ENCODE measurements around the gene GYPB.
"Not testable (repeated sequence)": the region's sequence is repeated elsewhere in the genome, so short reads cannot be mapped to it uniquely, and the experiment has no call there.

GYPB gene

GRCh38 chr4:143986180-143986579 lies 33.0 kb downstream of the GYPB start:
- in situ Hi-C loops (cut with HindIII; ENCODE audit: low pct_unique_long_range_greater_than_20kb, low sequenced_read_pairs): no loop called here
- TF ChIP-seq JUND (IDR thresholded peaks at IDR 0.05; ENCODE audit: low read depth): no peak
- DNase-seq (ENCODE audit: low read depth in 1 of 2, low spot score in 1 of 2): no peak

GRCh38 chr4:143980776-143981175 lies 38.4 kb downstream of the GYPB start:
- in situ Hi-C loops (cut with HindIII; ENCODE audit: low pct_unique_long_range_greater_than_20kb, low sequenced_read_pairs): not testable (repeated sequence)
- DNase-seq (ENCODE audit: low read depth in 1 of 2, low spot score in 1 of 2): peak in 1 of 2 experiments; percentile 15

GRCh38 chr4:143975527-143975926 lies 43.7 kb downstream of the GYPB start:
- DNase-seq (ENCODE audit: low read depth in 1 of 2, low spot score in 1 of 2); in situ Hi-C loops (cut with HindIII; ENCODE audit: low pct_unique_long_range_greater_than_20kb, low sequenced_read_pairs): not testable (repeated sequence)

GRCh38 chr4:143974021-143974420 lies 45.2 kb downstream of the GYPB start:
- DNase-seq (ENCODE audit: low read depth in 1 of 2, low spot score in 1 of 2); in situ Hi-C loops (cut with HindIII; ENCODE audit: low pct_unique_long_range_greater_than_20kb, low sequenced_read_pairs): not testable (repeated sequence)

- in situ Hi-C loops (cut with HindIII; ENCODE audit: low pct_unique_long_range_greater_than_20kb, low sequenced_read_pairs): no loop called here
- DNase-seq (ENCODE audit: low read depth in 1 of 2, low spot score in 1 of 2): no peak
- TF ChIP-seq JUND (IDR thresholded peaks at IDR 0.05; ENCODE audit: low read depth): no peak
Measured at GRCh38 chr4:143961075-143961474, 58.1 kb downstream of the GYPB start.

- in situ Hi-C loops (cut with HindIII; ENCODE audit: low pct_unique_long_range_greater_than_20kb, low sequenced_read_pairs): not testable (repeated sequence)
Measured at GRCh38 chr4:143955306-143955705, 63.9 kb downstream of the GYPB start.

GRCh38 chr4:143951458-143951972 lies 67.7 kb downstream of the GYPB start:
- in situ Hi-C loops (cut with HindIII; ENCODE audit: low pct_unique_long_range_greater_than_20kb, low sequenced_read_pairs); DNase-seq (ENCODE audit: low read depth in 1 of 2, low spot score in 1 of 2): not testable (repeated sequence)

More at GRCh38 chr4:143955306-143955705, 63.9 kb downstream of the GYPB start:
- not testable (repeated sequence) for DNase-seq (ENCODE audit: low read depth in 1 of 2, low spot score in 1 of 2)

- DNase-seq (ENCODE audit: low read depth in 1 of 2, low spot score in 1 of 2); in situ Hi-C loops (cut with HindIII; ENCODE audit: low pct_unique_long_range_greater_than_20kb, low sequenced_read_pairs): not testable (repeated sequence)
Measured at GRCh38 chr4:143950967-143951366, 68.2 kb downstream of the GYPB start.

GRCh38 chr4:143950185-143950584 lies 69.0 kb downstream of the GYPB start:
- in situ Hi-C loops (cut with HindIII; ENCODE audit: low pct_unique_long_range_greater_than_20kb, low sequenced_read_pairs); DNase-seq (ENCODE audit: low read depth in 1 of 2, low spot score in 1 of 2): not testable (repeated sequence)

- DNase-seq (ENCODE audit: low read depth in 1 of 2, low spot score in 1 of 2); in situ Hi-C loops (cut with HindIII; ENCODE audit: low pct_unique_long_range_greater_than_20kb, low sequenced_read_pairs): not testable (repeated sequence)
Measured at GRCh38 chr4:143947493-143947892, 71.7 kb downstream of the GYPB start.

Data from T47D (cell line).